DND-41 (cell line): ENCODE data around the gene MED25.
A peak's percentile ranks its signal among the peaks of the same experiment; 100 is the strongest.

Source experiments
- ATAC-seq: fragments of 200-7000 bp; cut with Tn5 transposase; 3 replicates; pipeline ENCODE4 v1.9.1; 2021; ENCODE audit warnings: low read depth; ENCODE audit not compliant: insufficient read depth
- DNase-seq: peaks from one replicate; pipeline ENCODE4 v3.0.0-alpha.2; 2020
- H2AFZ ChIP-seq: 2 replicates; pipeline ENCODE4 v1.6.0; 2012; ENCODE audit warnings: low read depth, low read length
- H3K27ac ChIP-seq: 2 replicates; pipeline ENCODE4 v1.5.1; 2012; ENCODE audit warnings: low read length, inconsistent platforms
- H3K27me3 ChIP-seq: fragments of 200-600 bp; sonication (generic); 2 replicates; pipeline ENCODE4 v1.6.0; 2012; ENCODE audit warnings: low read length, mild to moderate bottlenecking, inconsistent platforms; ENCODE audit not compliant: insufficient read depth, poor library complexity
- H3K36me3 ChIP-seq: 2 replicates; pipeline ENCODE4 v1.5.1; 2012; ENCODE audit warnings: low read length, inconsistent platforms; ENCODE audit not compliant: insufficient read depth
- H3K4me1 ChIP-seq: 2 replicates; pipeline ENCODE4 v1.5.1; 2012; ENCODE audit warnings: mild to moderate bottlenecking, low read length; ENCODE audit not compliant: insufficient read depth
- H3K4me2 ChIP-seq: 2 replicates; pipeline ENCODE4 v1.6.0; 2012; ENCODE audit warnings: mild to moderate bottlenecking, moderate library complexity, low read length, inconsistent platforms; ENCODE audit not compliant: insufficient read depth
- H3K4me3 ChIP-seq, 2 experiments: fragments of 200-600 bp in 1 of 2; shearing (Covaris generic) in 1 of 2; 2 replicates each; pipeline ENCODE4 v1.5.1; 2012 to 2016; ENCODE audit warnings: inconsistent platforms in 2 of 2, low read length in 2 of 2, mild to moderate bottlenecking in 2 of 2, low read depth in 1 of 2, moderate library complexity in 1 of 2
- H3K79me2 ChIP-seq: 2 replicates; pipeline ENCODE4 v1.6.0; 2012; ENCODE audit warnings: low read length, inconsistent platforms; ENCODE audit not compliant: insufficient read depth
- H3K9ac ChIP-seq: 2 replicates; pipeline ENCODE4 v1.6.0; 2012; ENCODE audit warnings: low read depth, mild to moderate bottlenecking, inconsistent platforms, low read length, moderate library complexity
- H3K9me3 ChIP-seq: 2 replicates; pipeline ENCODE4 v1.5.1; 2012; ENCODE audit warnings: low read length, moderate library complexity, mild to moderate bottlenecking, inconsistent platforms; ENCODE audit not compliant: insufficient read depth, severe bottlenecking
- H4K20me1 ChIP-seq: 2 replicates; pipeline ENCODE4 v1.6.0; 2012; ENCODE audit warnings: low read length; ENCODE audit not compliant: insufficient read depth
- CTCF ChIP-seq: IDR thresholded peaks from 2 replicates; pipeline ENCODE4 v1.5.1; 2012; ENCODE audit warnings: borderline replicate concordance, low read length, moderate library complexity, mild to moderate bottlenecking; ENCODE audit not compliant: poor library complexity, severe bottlenecking; ENCODE audit errors: extremely low read depth
- EZH2 ChIP-seq: IDR thresholded peaks from 3 replicates; pipeline ENCODE4 v1.6.1; 2012; ENCODE audit warnings: borderline replicate concordance, low read depth, mild to moderate bottlenecking, moderate library complexity, low read length, inconsistent platforms; ENCODE audit not compliant: severe bottlenecking

The MED25 gene

GRCh38 chr19:49848938-49849337 lies 30.8 kb downstream of the MED25 start:
- no peak for DNase-seq
- no peaks in the 10 kb centered on the region for H3K27me3 ChIP-seq
- no peak for ATAC-seq
- peaks cover 17% of the 10 kb centered on the region for H3K36me3 ChIP-seq
- H3K27ac ChIP-seq: no peak overlapping the region
- H3K4me2 ChIP-seq: no peak overlapping the region
- no peak overlapping the region for H3K4me3 ChIP-seq
- no peak overlapping the region for H2AFZ ChIP-seq
- H3K79me2 ChIP-seq: peaks cover 39% of the 10 kb centered on the region
- TF ChIP-seq EZH2: no peak
- no peak for TF ChIP-seq CTCF
- H3K9me3 ChIP-seq: no peaks in the 10 kb centered on the region
- peaks cover 46% of the 10 kb centered on the region for H3K4me1 ChIP-seq
- no peak overlapping the region for H3K9ac ChIP-seq
- H4K20me1 ChIP-seq: peaks cover 18% of the 10 kb centered on the region

GRCh38 chr19:49849433-49850220 lies 31.5 kb downstream of the MED25 start:
- Histone ChIP-seq H4K20me1 (peaks cover 25% of the 10 kb centered on the region), H3K9ac (peak overlapping the region; percentile 64), H3K27ac (peak overlapping the region; percentile 80), H3K4me1 (peaks cover 51% of the 10 kb centered on the region), H3K27me3 (no peaks in the 10 kb centered on the region), H3K9me3 (no peaks in the 10 kb centered on the region), H3K36me3 (peaks cover 24% of the 10 kb centered on the region), H3K4me3 (peak overlapping the region in 1 of 2 experiments; percentile 70; a peak in 2 of 4 replicates), H2AFZ (peak overlapping the region; percentile 75), H3K79me2 (peaks cover 46% of the 10 kb centered on the region), H3K4me2 (peak overlapping the region; percentile 82)
- ATAC-seq: no peak
- TF ChIP-seq EZH2: no peak
- no peak for TF ChIP-seq CTCF
- no peak for DNase-seq

GRCh38 chr19:49850221-49850486 lies 32.1 kb downstream of the MED25 start:
- ATAC-seq (peak; percentile 5; the same call in 2 of the 3 replicates), DNase-seq (no peak)
- Histone ChIP-seq H3K27ac (peak overlapping the region; percentile 80), H3K79me2 (peaks cover 51% of the 10 kb centered on the region), H3K27me3 (no peaks in the 10 kb centered on the region), H3K9ac (peak overlapping the region; percentile 64), H3K4me1 (peaks cover 51% of the 10 kb centered on the region), H3K9me3 (no peaks in the 10 kb centered on the region), H2AFZ (peak overlapping the region; percentile 75), H3K4me3 (peak overlapping the region; percentile 19 to 70; a peak in 3 of 4 replicates), H3K36me3 (peaks cover 29% of the 10 kb centered on the region), H3K4me2 (peak overlapping the region; percentile 82), H4K20me1 (peaks cover 30% of the 10 kb centered on the region)
- TF ChIP-seq CTCF: no peak
